A673 (cell line): ENCODE results near the gene UTP14A. TPM values are rescaled to one million over a fixed set of nuclear protein-coding genes. Genes with fewer than 3 reads are reported as not detected.

Source experiments
- BruUV-seq: library from RNA; stranded (reverse); fragments of 400-500 nt; replicated peaks from 2 replicates; lab custom pipeline; 2021; lab: Mats Ljungman, UMichigan
- CTCF ChIA-PET: fragments of 300-600 bp; sonication (Branson Sonifier 250); formaldehyde crosslinking; loops from one replicate; lab custom pipeline; 2022; ENCODE audit warnings: antibody characterized with exemption; lab: Charles Lee
- POLR2A ChIA-PET: fragments of 300-600 bp; sonication (Branson Sonifier 250); formaldehyde crosslinking; loops from one replicate; lab custom pipeline; 2022; ENCODE audit warnings: antibody characterized with exemption; ENCODE audit not compliant: low non-redundant PET; lab: Charles Lee
- DNase-seq: peaks from one replicate; pipeline ENCODE4 v3.0.0-alpha.2; 2015; ENCODE audit warnings: low spot score
- H3K27ac ChIP-seq: fragments of 200-600 bp; sonication (generic); 2 replicates; pipeline ENCODE4 v1.5.1; 2016; ENCODE audit warnings: mixed run types, low read depth, mild to moderate bottlenecking, mixed read lengths, antibody characterized with exemption, low read length; ENCODE audit not compliant: poor library complexity, severe bottlenecking
- H3K27me3 ChIP-seq: fragments of 200-600 bp; sonication (generic); replicated peaks from 2 replicates; pipeline ENCODE4 v1.6.1; 2017; ENCODE audit warnings: mixed run types, low read depth, mild to moderate bottlenecking, mixed read lengths, antibody characterized with exemption, low read length; ENCODE audit not compliant: insufficient read depth, poor library complexity
- H3K36me3 ChIP-seq: fragments of 200-600 bp; sonication (generic); 2 replicates; pipeline ENCODE4 v1.6.1; 2016; ENCODE audit warnings: mixed run types, mild to moderate bottlenecking, mixed read lengths, antibody characterized with exemption, low read length; ENCODE audit not compliant: insufficient read depth, poor library complexity, severe bottlenecking
- H3K4me1 ChIP-seq: fragments of 200-600 bp; sonication (generic); 2 replicates; pipeline ENCODE4 v1.6.1; 2017; ENCODE audit warnings: mixed run types, mild to moderate bottlenecking, mixed read lengths, antibody characterized with exemption, low read length; ENCODE audit not compliant: insufficient read depth, poor library complexity, severe bottlenecking
- H3K4me3 ChIP-seq: fragments of 200-600 bp; sonication (generic); 2 replicates; pipeline ENCODE4 v1.5.1; 2016; ENCODE audit warnings: low read depth, mixed run types, mild to moderate bottlenecking, mixed read lengths, low read length; ENCODE audit not compliant: poor library complexity, severe bottlenecking
- H3K9me3 ChIP-seq: fragments of 200-600 bp; sonication (generic); 2 replicates; pipeline ENCODE4 v1.6.1; 2016; ENCODE audit warnings: mixed run types, low read depth, mild to moderate bottlenecking, mixed read lengths, antibody characterized with exemption, low read length; ENCODE audit not compliant: poor library complexity, severe bottlenecking
- CTCF ChIP-seq: fragments of 300-800, 200-600 bp; sonication (generic); conservative IDR thresholded peaks from 2 replicates; pipeline ENCODE4 v1.5.1; 2017; ENCODE audit warnings: low read depth, mild to moderate bottlenecking, antibody characterized with exemption, low read length, moderate library complexity, mixed read lengths
- EZH2 ChIP-seq: fragments of 200-600 bp; sonication (generic); IDR thresholded peaks from 2 replicates; pipeline ENCODE4 v1.6.1; 2017; ENCODE audit warnings: borderline replicate concordance, low read depth, mild to moderate bottlenecking, mixed read lengths, antibody characterized with exemption, low read length; ENCODE audit not compliant: poor library complexity, severe bottlenecking
- intact Hi-C: fragments of 100-400 bp; cut with micrococcal nuclease; formaldehyde crosslinking; loops from one replicate; pipeline ENCODE4 v1.10.0; 2022; ENCODE audit not compliant: unreplicated experiment
- total RNA-seq: library from RNA; stranded (reverse); gene quantifications from 2 replicates; pipeline ENCODE4 v1.2.3, GENCODE V29; 2021

The UTP14A gene
- total RNA-seq, 1 experiment from 2014 or later, result 46.3 TPM

- no peak overlapping the region for H3K27ac ChIP-seq
- H3K9me3 ChIP-seq, result no peaks in the 10 kb centered on the region
- ChIA-PET CTCF (no interaction called here), POLR2A (no interaction called here)
- peak overlapping the region; percentile 38 for H3K4me3 ChIP-seq
- H3K4me1 ChIP-seq, result no peaks in the 10 kb centered on the region
- intact Hi-C loops, result loop anchor here (10.0 kb wide), 1 partner anchor 52 kb away; the partner anchor contains the start of gene BCORL1
- BruUV-seq, result no TSS peak
- TF ChIP-seq EZH2 (no peak), CTCF (no peak)
- H3K27me3 ChIP-seq, result no peaks in the 10 kb centered on the region
- H3K36me3 ChIP-seq, result no peaks in the 10 kb centered on the region
- DNase-seq, result peak; percentile 17
Observed at GRCh38 chrX:129932821-129933321, 26.9 kb downstream of the UTP14A start.

GRCh38 chrX:129933700-129934099 lies 27.7 kb downstream of the UTP14A start:
- H3K27ac ChIP-seq, result no peak overlapping the region
- TF ChIP-seq CTCF (no peak), EZH2 (no peak)
- CTCF ChIA-PET, result no interaction called here
- no peak for DNase-seq
- no peaks in the 10 kb centered on the region for H3K9me3 ChIP-seq
- H3K36me3 ChIP-seq, result no peaks in the 10 kb centered on the region
- intact Hi-C loops, result loop anchor here (10.0 kb wide), 1 partner anchor 51 kb away; the partner anchor contains the start of gene BCORL1
- POLR2A ChIA-PET, result no interaction called here
- no TSS peak for BruUV-seq
- H3K4me1 ChIP-seq, result no peaks in the 10 kb centered on the region
- H3K27me3 ChIP-seq, result no peaks in the 10 kb centered on the region
- H3K4me3 ChIP-seq, result no peak overlapping the region

GRCh38 chrX:129934461-129934860 lies 28.5 kb downstream of the UTP14A start:
- DNase-seq, result no peak
- no TSS peak for BruUV-seq
- no peaks in the 10 kb centered on the region for H3K36me3 ChIP-seq
- H3K27me3 ChIP-seq, result no peaks in the 10 kb centered on the region
- ChIA-PET CTCF (no interaction called here), POLR2A (no interaction called here)
- no peaks in the 10 kb centered on the region for H3K4me1 ChIP-seq
- H3K9me3 ChIP-seq, result no peaks in the 10 kb centered on the region
- no peak for TF ChIP-seq CTCF
- TF ChIP-seq EZH2, result no peak
- H3K4me3 ChIP-seq, result no peak overlapping the region
- intact Hi-C loops, result loop anchor here (10.0 kb wide), 1 partner anchor 50 kb away; the partner anchor contains the start of gene BCORL1
- no peak overlapping the region for H3K27ac ChIP-seq
